CD4-positive, alpha-beta T cell treated with Interleukin-6 at 100 ng/mL for 8 hours (primary cell): Measurements from ENCODE around the gene ACBD6.

Source experiments
- DNase-seq: peaks from one replicate; pipeline ENCODE4 v3.0.0-alpha.2; 2020; ENCODE audit warnings: mixed read lengths, low spot score

The ACBD6 gene

DNA sequence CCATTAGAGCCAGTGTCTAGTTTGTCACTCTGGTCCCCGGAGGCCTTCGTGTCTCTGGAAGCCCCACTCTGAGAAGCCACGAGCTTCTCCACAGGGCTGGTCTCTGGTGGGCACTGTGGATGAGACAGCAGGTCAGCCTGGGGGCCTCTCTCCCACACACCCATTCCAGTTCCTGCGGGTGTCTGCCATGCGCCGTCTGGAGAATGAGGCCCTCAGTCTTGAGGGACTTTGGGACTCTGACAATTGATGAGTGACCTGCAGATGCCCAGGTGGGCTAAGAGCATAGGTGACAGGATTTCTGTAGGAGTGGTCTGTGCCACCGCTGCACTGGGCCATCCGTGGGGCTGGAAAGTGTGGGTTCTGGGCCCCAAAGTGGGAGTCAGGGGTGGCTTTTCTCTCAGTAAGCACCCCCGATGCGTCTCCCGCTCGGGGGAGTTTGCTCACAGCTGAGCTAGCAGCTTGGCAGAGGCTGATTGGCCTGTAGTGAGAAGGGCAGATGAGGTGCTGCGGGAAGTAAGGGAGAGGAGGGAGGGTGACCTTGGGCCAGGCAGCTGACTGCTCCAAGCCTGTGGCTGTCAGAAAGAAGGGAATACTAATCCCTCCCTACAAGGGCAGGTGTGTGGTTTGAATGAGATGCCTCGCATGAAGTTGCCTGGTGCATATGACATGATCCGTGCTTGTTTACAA, 245.9 kb downstream of the ACBD6 start:
- no peak for DNase-seq

DNA sequence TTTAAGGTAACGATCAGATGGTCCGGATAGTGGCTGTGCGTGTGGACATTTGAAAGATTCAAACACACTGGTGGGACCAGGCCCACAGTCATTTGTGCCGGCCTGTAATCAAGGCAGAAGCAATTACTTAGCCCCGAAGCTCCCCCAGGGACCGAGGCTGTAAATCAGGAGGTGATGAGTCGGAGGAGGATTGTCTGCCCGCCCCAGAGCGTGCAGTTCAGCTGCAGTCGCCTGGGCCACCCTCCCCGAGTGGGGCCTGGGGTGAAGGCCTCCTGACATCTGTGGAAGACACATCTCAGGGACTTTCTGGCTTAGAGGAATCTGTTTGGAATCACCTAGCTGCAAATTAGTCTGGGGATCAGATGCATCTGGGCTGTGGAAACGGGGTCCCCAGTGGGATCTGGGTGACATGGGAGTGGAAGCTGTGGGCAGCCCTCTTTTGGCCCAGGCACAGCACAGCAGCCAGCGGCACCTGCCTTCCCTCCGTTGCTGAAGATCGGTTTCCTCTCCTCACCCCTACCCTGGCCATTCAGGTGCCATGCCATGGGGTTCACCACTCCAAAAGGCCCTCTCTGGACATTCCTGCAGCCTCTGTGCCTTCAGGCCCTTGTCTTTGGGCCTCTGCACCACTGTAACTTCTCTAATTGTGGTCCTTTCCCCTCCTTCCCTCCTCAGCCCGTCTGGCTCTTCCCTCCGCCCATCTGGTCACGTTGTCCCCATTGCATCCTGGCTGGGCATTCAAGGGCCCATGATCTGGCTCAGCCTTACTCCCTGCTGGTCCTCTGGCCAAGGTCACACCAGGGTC, 246.6 kb downstream of the ACBD6 start:
- no peak for DNase-seq

DNA sequence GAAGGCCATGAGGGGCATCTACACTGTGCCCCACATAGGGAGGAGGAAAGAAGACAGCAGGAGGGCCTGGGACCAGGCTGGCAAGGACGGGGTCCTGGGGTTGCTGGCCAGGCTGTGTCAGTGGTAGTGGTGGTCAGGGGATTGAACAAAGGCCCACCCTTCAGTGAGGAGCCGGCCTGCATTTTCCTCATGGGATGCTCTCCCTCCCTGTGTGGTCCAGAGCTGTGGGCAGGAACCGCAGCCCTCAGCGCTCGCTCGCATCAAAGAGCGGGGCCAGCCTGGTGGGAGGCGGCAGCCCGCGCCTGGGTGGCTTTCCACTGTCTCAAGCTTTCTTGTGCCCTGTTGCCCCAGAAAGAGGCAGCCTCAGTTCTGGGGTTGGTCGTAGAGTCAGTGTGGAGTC, 247.5 kb downstream of the ACBD6 start:
- DNase-seq = no peak

DNA sequence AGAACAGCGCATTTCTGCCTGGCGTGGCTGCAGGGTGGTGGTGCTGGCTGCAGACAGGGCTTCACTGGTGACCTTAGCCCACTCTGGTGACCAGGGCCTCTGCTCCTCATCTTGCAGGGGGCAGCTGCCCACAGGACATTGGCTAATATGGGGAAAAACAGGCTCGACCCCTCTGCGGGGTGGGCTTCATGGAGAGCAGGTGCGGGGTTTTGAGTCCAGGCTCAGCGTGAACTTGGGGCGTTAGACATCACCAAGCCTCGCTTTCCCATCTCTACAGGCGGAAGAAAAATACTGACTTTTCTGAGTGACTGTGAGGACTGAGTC, 247.9 kb downstream of the ACBD6 start:
- no peak for DNase-seq

DNA sequence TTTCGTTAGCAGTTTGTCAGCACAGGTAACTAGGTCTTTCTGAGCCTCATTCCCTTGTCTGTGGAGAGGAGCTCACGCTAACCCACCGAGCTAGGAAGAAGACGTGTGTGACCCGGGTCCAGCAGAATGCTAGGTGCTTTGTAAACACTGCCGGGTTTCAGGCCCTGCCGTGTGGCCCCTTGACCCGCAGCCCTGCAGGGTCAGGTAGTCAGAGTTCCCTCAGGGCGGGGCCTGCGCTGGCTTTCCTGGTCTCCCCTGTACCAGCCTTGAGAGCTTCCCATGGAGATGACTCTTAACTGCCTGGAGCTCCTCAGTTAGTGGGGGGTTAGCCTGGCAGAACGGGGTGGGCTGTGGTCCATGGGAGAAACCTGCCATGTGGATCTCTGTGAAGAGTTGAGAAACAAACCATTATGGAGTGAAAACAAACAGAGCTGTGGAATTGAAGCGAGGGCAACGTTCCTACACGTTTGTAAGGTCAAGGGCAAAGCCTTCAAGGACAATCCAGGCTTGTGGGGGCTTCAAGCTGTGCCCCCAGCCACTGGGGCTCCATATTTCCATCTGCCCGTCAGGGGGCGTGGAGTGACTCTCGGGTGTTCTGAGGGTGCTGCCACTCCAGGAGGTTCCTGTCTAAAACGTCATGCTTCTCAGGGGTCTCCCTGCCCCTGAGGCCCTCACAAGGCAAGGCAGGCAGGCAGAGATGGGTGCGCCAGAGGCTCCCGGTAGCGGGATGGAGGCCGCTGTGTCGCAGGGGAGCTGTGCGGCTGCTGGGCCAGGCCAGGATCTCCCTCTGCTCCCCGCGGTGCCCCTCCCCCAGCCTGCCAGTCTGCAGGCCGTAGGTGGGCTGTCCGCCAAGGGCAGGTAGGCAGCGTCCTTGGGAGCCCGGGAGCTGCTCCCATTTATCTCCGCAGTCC, 248.5 kb downstream of the ACBD6 start:
- DNase-seq = no peak

DNA sequence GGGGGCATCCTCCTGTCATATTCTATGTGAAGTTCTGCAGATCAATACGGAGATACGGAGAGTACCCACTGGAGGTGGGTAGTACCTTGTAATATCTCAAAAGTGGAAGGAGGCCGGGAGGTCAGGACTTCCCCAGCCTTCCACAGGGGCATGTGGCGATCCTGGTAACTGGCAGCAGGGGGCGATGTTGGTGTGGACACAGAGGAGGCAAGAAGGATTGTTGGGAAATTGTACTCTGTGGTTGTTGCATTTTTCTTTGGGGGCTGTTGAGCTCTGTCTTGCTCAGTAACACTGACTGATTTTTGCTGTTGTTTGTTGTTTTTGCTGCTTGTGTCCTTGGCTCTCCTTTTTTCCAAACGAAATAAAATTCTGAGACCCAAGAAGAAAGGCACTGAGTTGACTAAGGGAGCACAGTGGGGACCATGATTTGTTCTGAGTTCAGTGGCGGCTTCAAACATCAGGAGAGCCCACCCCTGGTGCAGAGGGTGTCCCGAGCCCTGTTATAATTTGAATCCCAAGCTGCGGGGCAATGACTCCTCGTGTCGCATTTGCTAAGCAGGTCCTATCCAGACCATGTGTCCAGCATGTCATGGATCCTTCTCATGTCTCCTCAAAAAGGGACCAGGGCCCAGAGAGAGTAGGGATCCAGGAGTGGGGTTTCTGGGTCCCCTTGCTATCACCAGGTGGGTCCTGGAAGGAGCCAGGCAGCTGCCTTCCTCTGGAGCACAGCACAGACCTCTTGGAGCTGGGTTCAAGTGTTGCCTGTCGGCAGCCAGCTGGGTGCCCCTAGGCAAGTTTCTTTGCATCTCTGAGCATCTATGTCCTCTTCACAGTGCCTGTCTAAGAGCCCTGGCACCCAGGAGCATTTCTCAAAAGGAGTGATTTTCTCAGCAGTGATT, 249.5 kb downstream of the ACBD6 start:
- peak; percentile 54 for DNase-seq

DNA sequence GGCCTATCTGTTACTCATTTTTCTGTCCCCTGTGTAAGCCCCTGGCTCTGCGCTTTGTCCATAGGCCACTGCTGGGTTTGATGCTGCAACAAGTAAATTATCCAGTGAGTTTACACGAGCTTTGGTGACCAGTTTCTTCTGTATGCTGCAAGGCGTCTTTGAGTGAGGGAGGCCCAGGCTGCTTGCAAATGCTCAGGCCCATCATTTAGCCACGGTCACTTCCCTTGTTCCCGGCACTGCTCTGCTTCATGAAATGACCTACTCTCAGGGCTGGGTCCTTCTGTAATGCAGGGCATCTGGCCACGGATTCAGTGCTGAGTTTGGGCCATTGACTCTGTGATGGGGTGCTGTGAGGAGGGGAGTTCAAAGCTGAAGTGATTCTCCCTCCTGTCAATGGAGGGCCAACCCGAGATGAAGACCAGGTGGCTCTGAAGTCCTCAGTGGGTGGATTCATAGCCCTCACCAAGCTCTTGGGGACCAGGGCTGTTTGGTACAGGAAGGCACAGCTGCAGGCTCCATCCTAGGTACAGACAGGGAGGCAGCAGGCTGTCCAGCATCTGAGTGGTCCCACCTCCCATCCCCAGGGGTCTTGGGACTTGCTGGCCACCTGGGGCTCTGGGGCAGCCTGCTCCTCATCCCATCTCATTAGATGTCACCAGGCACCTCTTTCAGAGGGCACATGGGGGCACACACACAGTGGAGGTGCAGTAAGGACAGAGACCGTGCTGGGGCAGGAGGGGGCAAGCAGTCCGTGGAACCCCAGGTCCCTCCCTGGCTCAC, 250.7 kb downstream of the ACBD6 start:
- DNase-seq = no peak

DNA sequence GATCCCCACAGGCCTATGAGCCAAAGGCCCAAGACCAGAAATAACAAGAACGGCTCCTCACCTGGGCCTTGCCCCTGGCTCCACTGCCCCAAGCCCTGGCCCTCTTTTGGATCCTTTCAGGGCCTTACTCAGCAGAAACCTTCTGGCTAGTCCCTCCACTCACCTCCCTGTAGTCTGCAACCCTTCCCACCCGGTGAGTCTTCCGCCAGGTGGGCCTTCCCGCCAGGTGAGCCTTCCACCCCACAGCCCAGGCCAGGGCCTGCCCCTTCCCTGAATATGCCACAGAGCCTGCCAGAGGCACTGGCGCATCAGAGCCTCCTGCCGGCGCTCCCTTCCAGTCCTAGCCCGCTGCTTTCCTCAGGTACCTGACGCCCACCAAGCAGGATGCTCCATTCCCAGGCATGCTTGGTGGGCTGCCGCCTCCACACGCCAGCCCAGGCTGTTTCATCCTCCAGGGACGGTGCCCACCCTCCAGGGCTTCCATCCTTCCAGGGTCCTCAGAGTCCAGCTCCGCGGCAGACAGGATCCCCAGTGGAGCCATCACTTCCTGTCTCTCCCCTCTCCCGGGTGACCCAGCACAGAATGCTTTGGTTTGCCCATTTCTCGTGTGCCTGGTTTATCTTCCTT, 251.4 kb downstream of the ACBD6 start:
- no peak for DNase-seq

DNA sequence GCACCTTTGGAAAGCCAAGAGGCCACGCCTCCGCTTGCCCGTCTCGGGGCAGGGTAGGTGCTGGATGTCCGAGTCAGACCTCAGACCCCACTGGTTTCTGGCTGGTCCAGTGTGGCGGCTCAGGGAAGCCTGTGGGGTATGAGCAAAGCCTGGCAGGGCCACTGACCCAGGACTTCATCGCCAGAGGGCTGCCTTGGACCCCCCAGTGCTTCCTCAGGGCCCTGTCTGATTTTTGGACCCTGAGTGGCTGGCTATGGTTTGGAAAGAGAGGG, 251.9 kb downstream of the ACBD6 start:
- DNase-seq = no peak

DNA sequence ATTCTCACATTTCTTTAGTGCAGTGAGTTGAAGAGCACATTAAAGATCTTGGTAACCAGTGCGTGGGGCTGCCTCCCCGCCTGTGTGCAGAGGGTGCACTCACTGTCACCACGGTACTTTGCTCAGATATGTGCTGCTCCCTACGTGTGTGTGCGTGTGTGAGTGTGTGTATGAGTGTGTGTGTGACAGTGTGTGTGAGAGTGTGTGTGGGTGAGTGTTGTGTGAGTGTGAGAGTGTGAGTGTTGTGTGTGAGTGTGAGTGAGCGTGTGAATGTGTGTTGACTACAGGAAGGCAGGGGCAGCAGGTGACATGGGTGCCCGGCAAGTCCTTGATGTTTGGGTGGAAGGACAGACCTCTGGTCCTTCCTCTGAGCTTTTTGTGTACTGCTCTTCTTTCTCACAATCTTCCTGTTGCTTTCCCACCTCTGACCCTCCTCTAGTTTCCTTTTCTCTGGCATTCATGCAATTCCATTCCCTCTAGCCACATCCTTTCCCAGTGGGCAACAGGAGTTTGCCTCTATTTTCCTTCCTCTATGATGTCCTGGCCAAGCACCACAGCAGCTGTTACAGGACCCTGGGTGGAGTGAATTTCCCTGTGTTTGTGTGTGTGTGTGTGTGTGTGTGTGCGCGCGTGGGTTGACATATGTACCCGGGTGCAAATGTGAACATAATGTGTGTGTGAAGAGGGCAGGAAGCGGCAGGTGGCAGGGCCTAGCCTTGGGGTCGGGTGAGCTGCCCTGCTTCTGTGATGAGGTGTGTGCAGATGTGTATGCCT, 252.5 kb downstream of the ACBD6 start:
- DNase-seq = no peak

DNA sequence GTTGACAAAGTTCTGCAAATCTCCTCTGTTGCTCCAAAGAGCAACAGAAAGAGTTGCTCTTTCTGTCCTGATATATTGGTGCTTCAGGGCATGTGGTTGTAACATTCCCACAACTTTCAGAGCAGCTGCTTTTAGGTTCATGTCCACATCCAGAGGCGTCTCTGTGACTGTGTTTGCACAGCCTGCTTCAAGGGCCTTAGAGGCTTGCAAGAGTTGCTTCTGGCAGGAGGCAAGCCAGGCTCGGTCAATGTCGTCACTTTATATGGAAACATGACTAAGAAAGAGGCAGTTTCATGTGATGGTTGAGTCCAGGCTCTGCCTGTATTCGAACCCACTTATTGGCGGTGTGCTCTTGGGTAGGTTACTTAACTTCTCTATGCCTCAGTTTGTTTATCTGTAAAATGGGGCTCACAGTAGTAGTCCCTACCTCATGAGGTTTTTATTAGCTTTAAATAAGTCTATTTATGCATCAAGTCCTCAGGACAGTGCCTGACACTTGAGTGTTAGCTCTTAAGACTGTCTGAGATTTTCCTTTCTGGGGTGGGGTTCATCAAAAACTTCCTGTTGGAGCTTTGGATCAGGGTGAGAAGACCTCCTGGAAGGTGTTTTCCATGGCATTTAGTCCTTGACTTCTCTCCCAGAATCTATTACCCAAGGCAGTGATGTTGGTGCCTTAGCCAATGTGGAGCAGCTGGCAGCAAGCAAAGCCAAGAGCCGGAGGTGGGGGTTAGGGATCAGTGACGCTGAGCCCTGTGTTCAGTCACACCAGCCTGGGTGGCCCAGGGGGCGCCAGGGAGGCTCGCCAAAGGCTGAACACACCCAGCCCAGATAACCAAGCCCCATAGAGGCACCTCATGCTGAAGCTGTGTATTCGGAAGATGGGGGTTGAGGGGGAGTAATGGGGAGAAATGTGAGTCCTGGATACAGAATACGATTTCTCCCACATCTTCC, 253.4 kb downstream of the ACBD6 start:
- DNase-seq = no peak

DNA sequence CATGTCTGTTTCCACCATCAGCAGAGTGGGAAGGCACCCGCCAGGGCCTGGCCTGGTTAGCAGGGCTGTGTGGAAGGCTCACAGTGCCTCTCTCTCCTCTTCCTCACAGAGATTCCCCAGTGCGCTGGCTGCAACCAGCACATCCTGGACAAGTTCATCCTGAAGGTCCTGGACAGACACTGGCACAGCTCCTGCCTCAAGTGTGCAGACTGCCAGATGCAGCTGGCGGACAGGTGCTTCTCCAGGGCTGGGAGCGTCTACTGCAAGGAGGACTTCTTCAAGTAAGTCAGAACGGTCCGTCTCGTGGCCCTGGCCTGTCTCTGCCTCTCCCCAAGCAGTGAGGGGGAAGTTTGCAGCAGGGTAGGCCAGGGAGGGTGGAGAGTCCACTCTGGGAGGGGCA, 254.2 kb downstream of the ACBD6 start:
- DNase-seq = no peak

DNA sequence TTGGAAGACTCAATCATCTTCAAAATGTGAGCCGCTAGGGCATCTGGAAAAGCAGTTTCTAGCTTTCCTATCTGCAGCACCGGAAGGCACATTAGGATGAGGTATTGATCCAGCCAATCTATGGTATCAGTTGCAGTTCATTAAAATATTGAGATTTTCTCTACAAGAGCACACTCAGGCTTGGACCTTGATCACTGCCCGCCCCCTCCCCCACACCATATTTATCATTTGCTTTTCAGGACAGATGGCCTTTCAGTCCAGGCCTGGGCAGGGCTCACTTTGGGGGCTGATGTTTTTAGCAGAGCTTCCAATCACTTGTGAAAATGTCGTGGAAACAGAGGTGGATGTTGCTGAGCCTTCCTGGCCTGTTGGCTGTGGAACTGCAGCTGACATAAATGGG, 254.8 kb downstream of the ACBD6 start:
- DNase-seq = no peak

DNA sequence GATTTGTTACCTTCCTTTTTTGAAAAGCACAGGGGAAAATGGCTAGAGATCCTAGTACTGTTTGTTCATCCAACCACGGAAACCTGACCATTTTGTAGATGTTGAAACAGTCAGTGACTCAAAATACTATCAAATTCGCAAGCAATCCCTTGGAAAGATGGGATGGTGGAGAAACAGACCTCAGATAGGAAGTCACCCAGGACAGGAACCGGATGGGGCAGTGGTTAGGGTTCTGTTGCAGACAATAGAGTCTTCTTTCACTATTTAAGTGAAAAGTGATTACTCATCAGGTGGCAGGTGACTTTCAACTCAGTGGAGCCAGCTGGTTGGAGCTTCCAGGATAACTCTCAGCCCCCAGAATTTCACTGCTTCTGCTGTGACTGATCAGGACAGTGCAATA, 255.3 kb downstream of the ACBD6 start:
- no peak for DNase-seq

DNA sequence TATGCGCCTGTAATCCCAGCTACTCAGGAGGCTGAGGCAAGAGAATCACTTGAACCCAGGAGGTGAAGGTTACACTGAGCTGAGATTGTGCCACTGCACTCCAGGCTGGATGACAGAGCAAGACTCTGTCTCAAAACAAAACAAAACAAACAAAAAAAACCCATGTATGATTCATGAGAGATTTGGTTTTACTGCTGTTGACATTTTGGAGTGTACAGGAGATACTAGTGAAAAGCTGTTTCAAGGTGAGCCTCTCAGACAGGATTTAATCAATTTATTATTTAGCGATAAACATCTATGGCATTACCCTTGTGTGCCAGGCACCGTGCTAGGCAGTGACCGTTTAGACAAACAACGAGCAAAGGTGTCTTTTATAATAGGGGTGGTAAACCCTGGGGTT, 255.8 kb downstream of the ACBD6 start:
- no peak for DNase-seq

DNA sequence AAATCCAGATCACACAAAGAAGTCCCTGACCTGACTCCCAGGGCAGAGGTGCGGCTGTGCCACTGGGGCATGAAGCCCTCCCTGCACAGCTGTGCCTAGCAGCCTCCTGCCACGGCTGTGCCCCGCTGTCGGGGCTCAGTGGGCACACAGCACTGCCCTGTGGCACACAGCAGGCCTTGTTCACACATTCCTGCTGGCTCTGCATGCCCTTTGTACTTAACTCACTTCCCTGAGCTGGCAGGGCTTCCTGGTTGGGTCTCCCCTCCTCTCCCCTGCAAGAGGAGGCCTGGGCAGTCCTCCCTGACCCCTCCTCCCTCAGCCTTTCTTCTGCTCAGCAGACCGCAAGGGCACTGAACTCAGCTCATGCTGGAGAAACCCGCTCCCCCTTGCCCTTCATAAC, 257.5 kb downstream of the ACBD6 start:
- DNase-seq = no peak

DNA sequence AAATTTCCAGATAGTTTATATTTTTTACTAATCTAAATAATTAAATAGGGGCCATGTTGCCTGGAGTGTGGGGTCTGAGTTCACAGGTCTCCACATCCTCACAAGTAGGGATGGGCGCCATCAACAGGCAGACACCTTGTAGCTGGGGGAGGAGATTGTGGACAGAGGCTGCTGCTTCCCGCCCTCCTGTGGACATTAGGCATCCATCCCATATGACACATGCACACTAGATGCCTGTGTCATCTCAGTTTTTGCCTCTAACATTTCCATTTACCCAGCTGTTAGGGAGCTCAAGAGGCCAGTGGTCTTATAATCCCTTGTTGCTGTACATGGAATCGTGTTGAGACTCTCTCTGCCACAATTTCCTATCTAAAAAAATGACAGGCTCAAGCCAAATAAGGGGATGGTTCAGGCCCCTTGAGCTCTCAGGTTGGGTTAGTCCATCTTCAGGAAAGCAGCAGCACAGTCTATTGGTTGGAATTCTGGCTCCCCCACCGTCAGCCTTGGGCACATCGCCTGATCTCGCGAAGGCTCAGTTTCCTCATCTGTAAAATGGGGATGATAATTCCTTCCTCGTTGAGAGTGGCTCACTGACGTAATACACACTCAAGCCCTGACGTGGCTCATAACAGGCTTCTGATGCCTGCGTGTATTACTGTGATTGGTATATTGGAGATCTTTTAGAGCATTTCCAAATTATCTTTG, 258.7 kb downstream of the ACBD6 start:
- DNase-seq = no peak
